ENCODE measurements around the gene KLHL26. TPM values are rescaled to one million over a fixed set of nuclear protein-coding genes. Genes with fewer than 3 reads are reported as not detected.
A peak's percentile ranks its signal among the peaks of the same experiment; 100 is the strongest.

Gene KLHL26
- total and polyA plus RNA-seq, 2 of the 13 experiments (the other 11 are each of a cell fraction or from before 2014, with no cell fraction given) = 1.5 to 1.7 TPM

- no peak for TF ChIP-seq ZNF383 (CRISPR knock-in tag; IDR thresholded peaks at IDR 0.05; ENCODE audit: borderline replicate concordance)
- TF ChIP-seq ZBTB21 (CRISPR knock-in tag; IDR thresholded peaks at IDR 0.05) = no peak
- no peak for TF ChIP-seq ZNF274 (CRISPR knock-in tag; IDR thresholded peaks at IDR 0.05)
- TF ChIP-seq ZNF3 (CRISPR knock-in tag; IDR thresholded peaks at IDR 0.05) = no peak
- no peak for TF ChIP-seq ZNF703 (CRISPR knock-in tag; IDR thresholded peaks at IDR 0.05; ENCODE audit: borderline replicate concordance)
- TF ChIP-seq RAD51 (IDR thresholded peaks at IDR 0.05; ENCODE audit: borderline replicate concordance) = no peak
- no peak for TF ChIP-seq NRL (CRISPR knock-in tag; IDR thresholded peaks at IDR 0.05; ENCODE audit: borderline replicate concordance)
- TF ChIP-seq FOXO1 (CRISPR knock-in tag; IDR thresholded peaks at IDR 0.05) = no peak
- TF ChIP-seq PRDM4 (CRISPR knock-in tag; IDR thresholded peaks at IDR 0.05; ENCODE audit: borderline replicate concordance) = no peak
- no peak for TF ChIP-seq ZNF512 (CRISPR knock-in tag; IDR thresholded peaks at IDR 0.05)
- no peak for TF ChIP-seq ZNF530 (CRISPR knock-in tag; IDR thresholded peaks at IDR 0.05; ENCODE audit: low read depth)
- 0 out of 2 replicates have a peak, but pooled peaks have one; percentile 28 for TF ChIP-seq ZNF646 (CRISPR knock-in tag; IDR thresholded peaks at IDR 0.05)
- TF ChIP-seq HNF4G (IDR thresholded peaks at IDR 0.05; ENCODE audit: borderline replicate concordance, low read depth, low read length) = no peak
- no peak for TF ChIP-seq HNF4G (CRISPR knock-in tag; IDR thresholded peaks at IDR 0.05; ENCODE audit: borderline replicate concordance, low read depth)
- no peak for TF ChIP-seq MXD4 (CRISPR knock-in tag; IDR thresholded peaks at IDR 0.05)
- no peak for TF ChIP-seq SKIL (CRISPR knock-in tag; IDR thresholded peaks at IDR 0.05; ENCODE audit: borderline replicate concordance)
Measured at GRCh38 chr19:18607226-18608101, 29.4 kb upstream of the KLHL26 start (continued).
